IMR-90 (cell line): ENCODE measurements around the gene GRB2.
"Not testable (repeated sequence)": the region's sequence is repeated elsewhere in the genome, so short reads cannot be mapped to it uniquely, and the experiment has no call there.

ENCODE experiments used
- BHLHE40 ChIP-seq: fragments of 150-350 bp; IDR thresholded peaks from 2 replicates; pipeline ENCODE4 v1.6.1; 2016; ENCODE audit warnings: mild to moderate bottlenecking, low read depth, low read length
- CEBPB ChIP-seq: IDR thresholded peaks from 2 replicates; pipeline ENCODE4 v1.6.1; 2012; ENCODE audit warnings: low read depth, low read length, improper control_type of control experiment
- CHD1 ChIP-seq: IDR thresholded peaks from 2 replicates; pipeline ENCODE4 v1.6.1; 2012; ENCODE audit warnings: low read depth, low read length, improper control_type of control experiment
- CTCF ChIP-seq: conservative IDR thresholded peaks from 2 replicates; pipeline ENCODE4 v1.5.1; 2012; ENCODE audit warnings: mild to moderate bottlenecking, low read depth, low read length, improper control_type of control experiment
- ELK1 ChIP-seq: fragments of 150-350 bp; IDR thresholded peaks from 2 replicates; pipeline ENCODE4 v1.6.1; 2016; ENCODE audit warnings: low read depth, mild to moderate bottlenecking, low read length, moderate library complexity, borderline replicate concordance
- FOS ChIP-seq: fragments of 150-350 bp; IDR thresholded peaks from 2 replicates; pipeline ENCODE4 v1.6.1; 2016; ENCODE audit warnings: low read depth, low read length
- MAFK ChIP-seq: IDR thresholded peaks from 2 replicates; pipeline ENCODE4 v1.6.1; 2012; ENCODE audit warnings: low read depth, low read length, improper control_type of control experiment
- MAZ ChIP-seq: IDR thresholded peaks from 2 replicates; pipeline ENCODE4 v1.6.1; 2012; ENCODE audit warnings: low read depth, mild to moderate bottlenecking, low read length, improper control_type of control experiment, moderate library complexity, borderline replicate concordance
- MXI1 ChIP-seq: IDR thresholded peaks from 2 replicates; pipeline ENCODE4 v1.6.1; 2012; ENCODE audit warnings: low read depth, mild to moderate bottlenecking, low read length, moderate library complexity, borderline replicate concordance
- POLR2A ChIP-seq: IDR thresholded peaks from 2 replicates; pipeline ENCODE4 v1.6.1; 2012; ENCODE audit warnings: mild to moderate bottlenecking, low read depth, low read length
- RAD21 ChIP-seq: IDR thresholded peaks from 2 replicates; pipeline ENCODE4 v1.6.1; 2012; ENCODE audit warnings: low read length, improper control_type of control experiment
- RCOR1 ChIP-seq: IDR thresholded peaks from 2 replicates; pipeline ENCODE4 v1.6.1; 2012; ENCODE audit warnings: mild to moderate bottlenecking, low read length, improper control_type of control experiment; ENCODE audit not compliant: insufficient replicate concordance
- RFX5 ChIP-seq: IDR thresholded peaks from 2 replicates; pipeline ENCODE4 v1.8.0; 2012; ENCODE audit warnings: low read depth, mild to moderate bottlenecking, low read length, moderate library complexity
- SMC3 ChIP-seq: fragments of 150-350 bp; IDR thresholded peaks from 2 replicates; pipeline ENCODE4 v1.6.1; 2016; ENCODE audit warnings: low read depth, mild to moderate bottlenecking, antibody characterized with exemption, low read length, moderate library complexity

GRCh38 chr17:75437404-75437803 lies 31.9 kb upstream of the GRB2 start:
- TF ChIP-seq CTCF, RAD21, MAZ, POLR2A, MXI1, FOS, CEBPB, CHD1, MAFK, RCOR1, RFX5, ELK1, BHLHE40, SMC3: not testable (repeated sequence)
